OCI-LY3 (cell line): ENCODE data around the gene CIB4.

Experiments
- EZH2phosphoT487 ChIP-seq: fragments of 200-600 bp; shearing (Covaris generic); IDR thresholded peaks from 2 replicates; pipeline ENCODE4 v1.6.1; 2018; ENCODE audit warnings: antibody characterized with exemption, mixed run types, low read depth
- TF ChIP-seq, protein P1 (sequence below): fragments of 200-600, 300-600 bp; sonication (generic); IDR thresholded peaks from 2 replicates; pipeline ENCODE4 v1.5.1; 2014; ENCODE audit warnings: antibody characterized with exemption, low read length, low read depth

DNA sequence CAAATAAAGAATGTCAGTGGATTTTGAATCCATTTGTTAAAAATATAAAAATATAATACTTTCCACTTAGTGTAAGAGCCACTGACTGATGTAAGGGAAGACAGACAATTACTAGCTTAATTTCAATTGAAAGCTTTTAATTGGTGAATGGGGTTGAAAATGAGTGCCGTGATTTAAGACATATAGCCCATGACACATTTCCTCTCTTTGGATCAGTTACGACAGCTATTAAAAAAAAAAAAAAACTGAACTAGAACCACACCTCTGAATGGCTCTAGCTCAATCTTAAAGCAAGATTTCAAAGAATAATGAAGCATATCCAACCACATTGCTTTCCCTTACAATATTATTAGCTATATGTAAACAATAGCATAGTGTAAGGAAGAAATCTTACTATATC, 44.0 kb downstream of the CIB4 start:
- TF ChIP-seq, protein P1, sequence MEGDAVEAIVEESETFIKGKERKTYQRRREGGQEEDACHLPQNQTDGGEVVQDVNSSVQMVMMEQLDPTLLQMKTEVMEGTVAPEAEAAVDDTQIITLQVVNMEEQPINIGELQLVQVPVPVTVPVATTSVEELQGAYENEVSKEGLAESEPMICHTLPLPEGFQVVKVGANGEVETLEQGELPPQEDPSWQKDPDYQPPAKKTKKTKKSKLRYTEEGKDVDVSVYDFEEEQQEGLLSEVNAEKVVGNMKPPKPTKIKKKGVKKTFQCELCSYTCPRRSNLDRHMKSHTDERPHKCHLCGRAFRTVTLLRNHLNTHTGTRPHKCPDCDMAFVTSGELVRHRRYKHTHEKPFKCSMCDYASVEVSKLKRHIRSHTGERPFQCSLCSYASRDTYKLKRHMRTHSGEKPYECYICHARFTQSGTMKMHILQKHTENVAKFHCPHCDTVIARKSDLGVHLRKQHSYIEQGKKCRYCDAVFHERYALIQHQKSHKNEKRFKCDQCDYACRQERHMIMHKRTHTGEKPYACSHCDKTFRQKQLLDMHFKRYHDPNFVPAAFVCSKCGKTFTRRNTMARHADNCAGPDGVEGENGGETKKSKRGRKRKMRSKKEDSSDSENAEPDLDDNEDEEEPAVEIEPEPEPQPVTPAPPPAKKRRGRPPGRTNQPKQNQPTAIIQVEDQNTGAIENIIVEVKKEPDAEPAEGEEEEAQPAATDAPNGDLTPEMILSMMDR: no peak
- no peak for TF ChIP-seq EZH2phosphoT487
